Measurements from ENCODE around the gene SNX5.
"Not testable (repeated sequence)": the region's sequence is repeated elsewhere in the genome, so short reads cannot be mapped to it uniquely, and the experiment has no call there.

SNX5 gene

DNA sequence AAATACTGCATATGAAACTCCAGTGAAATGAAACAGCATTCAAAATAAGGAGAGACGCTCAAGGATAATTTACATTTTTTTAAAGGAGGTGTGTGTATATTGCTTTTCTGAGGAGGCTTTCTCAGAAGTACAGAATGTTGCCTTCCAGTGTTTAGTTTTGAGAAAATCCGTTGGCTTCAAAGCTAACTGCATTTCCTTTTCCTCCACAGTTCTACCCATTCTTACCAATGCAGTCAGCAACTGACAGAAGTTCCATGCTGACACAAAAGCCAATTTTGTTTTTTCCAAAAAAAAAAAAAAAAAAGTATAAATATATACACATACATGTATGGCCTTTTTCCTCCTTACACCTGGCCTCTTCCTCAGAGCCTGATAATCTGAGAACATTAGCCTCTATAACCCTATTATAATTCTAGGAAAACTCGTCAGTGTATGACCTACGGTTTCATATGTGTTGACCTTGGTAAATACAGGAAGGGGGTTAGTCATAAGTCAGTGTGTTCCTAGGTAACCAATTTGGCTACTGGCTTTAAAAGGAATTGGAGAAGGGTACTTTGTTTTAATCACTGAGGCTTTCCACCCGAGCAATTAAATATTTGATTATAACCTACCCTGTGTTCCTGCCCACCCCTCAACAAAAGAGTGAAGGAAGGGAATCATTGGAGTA is 24.4 kb upstream of the SNX5 start:
- DNase-seq = no peak

DNA sequence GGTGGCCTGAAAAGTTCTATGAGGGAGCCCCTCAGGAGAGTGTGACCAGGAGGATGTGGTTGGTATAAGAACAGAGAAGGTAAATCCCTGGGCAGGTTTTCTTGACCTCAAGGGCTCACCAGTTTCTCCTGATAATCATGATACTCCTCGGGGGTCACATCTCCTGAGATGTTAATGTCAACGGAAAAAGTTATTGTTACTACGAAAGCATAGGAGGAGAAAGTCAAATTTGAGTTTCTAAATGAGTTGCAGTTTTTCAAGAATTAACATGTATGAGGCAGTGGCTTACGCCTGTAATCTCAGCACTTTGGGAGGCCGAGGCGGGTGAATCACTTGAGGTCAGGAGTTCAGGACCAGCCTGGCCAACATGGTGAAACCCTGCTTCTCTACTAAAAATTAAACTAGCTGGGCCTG is 23.6 kb upstream of the SNX5 start:
- no peak for DNase-seq

DNA sequence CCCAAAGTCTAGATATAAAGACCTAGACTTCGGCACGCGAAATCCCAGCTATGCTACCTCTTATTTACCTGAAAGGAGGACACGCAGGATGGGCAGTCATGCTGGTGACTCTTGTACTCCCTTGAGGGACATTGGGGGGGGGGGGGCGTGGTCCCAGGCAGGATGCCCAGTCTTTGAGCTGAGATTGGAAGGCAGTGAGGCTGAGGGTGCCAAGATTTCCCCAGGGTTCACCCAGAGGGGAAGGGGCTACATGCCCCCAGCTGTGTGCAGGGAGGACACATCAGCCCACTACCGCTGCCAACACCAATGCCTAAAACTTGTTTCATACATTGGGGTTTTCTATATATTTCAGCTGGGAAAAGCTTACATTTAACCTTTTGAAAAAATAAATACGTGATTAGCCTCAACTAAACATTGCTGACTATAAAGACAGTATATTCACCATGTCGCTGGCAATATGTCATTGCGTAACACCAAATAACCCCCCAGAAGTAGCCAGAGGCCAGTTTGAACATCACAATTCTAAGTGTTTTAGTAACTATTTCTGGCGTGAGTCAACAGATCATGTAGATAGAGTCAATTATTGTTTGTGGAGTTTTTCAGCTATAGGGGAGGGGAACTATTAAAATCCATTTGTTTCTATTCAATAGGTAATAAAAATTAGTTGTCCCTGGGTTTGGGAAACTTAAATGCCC is 21.8 kb upstream of the SNX5 start:
- DNase-seq = no peak

DNA sequence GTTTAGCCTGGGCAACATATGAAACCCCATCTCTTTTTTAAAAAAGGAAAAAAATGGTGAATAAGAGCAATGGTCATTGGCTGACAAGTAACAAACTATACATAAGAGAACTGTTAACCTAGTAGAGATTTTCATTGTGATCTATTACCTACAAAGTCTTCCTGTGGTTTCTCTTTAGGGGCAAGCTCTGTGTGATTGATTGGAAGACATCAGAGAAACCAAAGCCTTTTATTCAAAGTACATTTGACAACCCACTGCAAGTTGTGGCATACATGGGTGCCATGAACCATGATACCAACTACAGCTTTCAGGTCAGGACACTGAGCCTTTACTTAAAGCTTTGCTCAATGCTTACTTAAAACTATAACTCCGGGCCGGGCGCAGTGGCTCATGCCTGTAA is 19.4 kb upstream of the SNX5 start:
- no peak for DNase-seq

DNA sequence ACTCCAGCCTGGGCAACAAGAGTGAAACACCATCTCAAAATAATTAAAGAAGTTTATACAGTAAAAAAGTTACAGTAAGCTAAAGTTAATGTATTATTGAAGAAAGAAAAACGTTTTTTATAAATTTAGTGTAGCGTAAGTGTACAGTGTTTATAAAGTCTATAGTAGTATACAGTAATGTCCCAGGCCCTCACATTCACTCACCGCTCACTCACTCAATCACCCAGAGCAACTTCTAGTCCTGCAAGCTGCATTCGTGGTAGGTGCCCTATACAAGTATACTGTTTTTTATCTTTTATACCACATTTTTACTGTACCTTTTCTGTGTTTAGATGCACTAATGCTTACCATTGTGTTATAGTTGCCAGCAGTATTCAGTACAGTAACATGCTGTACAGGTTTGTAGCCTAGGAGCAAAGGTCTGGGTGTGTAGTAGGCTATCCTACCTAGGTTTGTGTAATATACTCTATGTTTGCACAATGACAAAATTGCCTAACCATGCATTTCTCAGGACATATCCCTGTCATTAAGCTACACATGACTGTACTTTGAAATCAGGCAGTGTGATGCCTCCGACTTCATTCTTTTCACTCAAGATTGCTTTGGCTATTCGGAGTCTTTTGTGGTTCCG is 16.9 kb upstream of the SNX5 start:
- DNase-seq = no peak

DNA sequence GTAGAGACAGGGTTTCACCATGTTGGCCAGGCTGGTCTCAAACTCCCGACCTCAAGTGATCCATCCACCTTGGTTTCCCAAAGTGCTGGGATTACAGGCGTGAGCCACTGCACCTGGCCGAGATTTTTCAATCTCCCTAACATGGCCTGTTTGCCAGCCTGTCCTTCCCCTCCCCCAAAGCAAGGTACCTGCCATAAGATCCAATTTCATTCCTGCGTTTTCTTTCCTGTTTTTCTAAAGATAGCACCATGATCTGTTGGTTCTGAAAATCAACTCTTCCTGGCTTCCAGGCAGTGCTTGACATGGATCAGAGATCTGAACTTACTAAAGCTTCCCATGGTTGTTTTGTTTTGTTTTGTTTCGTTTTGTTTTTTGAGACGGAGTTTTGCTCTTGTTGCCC is 7.7 kb upstream of the SNX5 start:
- no peak for DNase-seq

DNA sequence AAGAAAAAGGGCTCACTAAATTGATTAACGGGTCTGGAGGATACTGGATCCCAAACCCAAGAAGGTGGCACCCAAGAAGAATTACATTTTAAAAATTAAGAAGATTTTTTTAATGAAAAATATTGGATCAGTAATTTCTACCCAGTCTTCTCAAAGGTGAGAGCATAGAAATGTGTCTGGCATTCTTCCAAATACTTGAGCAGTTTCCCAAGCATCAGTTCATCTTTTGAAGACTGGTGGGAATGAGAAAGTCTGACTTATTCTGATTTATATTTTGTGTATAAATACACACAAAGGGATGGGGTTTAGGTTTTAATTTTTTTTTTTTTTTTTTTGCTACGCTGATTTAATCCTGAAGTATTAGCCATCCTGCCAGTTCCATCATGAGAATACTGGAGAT is 3.5 kb upstream of the SNX5 start:
- DNase-seq = no peak

DNA sequence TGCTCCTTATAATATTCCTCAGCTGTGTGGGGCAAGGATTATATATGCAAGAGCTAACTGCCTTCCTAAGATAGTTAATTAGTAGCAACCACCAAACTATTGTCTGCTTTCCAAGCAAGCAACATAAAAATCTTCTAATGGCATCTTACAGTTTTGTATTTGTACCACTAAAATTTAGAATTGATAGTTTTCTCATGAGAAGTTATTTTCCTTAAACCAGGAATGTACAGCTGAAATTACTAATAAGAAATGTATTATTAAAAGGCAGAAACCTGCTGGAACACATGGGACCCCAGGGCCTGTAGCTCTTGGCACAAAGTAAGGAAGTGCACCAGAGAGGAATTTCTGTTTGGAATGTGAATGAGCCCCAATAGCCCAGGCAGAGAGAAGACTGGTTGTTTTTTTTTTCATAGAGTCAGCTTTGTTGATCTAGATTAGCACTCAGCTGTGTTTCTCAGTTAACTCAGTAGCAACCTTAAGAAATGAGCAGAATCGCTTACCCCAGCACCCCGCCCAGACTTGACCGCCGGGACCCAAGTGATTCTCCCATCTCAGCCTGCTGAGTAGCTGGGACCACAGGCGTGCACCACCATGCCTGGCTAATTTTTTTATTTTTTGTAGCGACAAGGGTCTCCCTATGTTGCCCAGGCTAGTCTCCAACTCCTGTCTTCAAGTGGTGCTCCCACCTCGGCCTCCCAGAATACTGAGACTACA is 2.9 kb upstream of the SNX5 start:
- DNase-seq = peak; percentile 27

DNA sequence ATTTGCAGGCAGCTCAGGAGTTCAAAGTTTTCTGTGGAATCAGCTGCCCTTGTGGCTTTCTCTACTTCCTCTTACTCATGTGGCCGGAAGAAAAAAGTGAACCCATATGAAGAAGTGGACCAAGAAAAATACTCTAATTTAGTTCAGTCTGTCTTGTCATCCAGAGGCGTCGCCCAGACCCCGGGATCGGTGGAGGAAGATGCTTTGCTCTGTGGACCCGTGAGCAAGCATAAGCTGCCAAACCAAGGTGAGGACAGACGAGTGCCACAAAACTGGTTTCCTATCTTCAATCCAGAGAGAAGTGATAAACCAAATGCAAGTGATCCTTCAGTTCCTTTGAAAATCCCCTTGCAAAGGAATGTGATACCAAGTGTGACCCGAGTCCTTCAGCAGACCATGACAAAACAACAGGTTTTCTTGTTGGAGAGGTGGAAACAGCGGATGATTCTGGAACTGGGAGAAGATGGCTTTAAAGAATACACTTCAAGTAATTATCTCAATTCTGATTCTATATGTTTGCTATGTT is 1.4 kb upstream of the SNX5 start:
- peak; percentile 52 for DNase-seq

DNA sequence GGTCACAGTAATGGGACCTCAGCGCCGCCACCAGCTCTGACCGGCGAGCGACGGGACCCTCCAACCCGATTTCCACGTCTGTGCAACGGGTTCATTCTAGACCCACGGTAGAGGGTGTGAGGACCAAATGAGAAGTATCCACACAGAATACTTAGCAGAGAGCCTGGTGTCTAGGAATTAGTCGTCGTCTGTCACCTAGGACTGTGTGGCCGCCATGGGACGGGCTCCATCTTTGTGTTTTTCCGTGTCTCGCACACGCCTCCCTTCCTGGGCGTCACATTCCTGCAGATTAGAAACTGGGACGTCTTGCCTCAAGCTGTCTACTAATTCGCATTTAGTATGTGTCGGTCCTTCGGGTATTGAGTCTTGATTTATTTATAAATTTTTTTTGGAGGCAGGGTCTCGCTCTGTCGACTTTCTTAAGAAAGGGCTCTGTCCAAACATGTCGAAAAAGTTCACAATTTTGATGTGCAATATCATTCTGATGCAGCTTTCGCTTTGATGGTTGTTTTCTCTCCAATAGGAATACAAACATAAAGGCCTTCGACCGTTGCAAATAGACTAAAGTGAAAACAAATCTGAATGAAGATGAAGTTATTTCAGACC is 787 bp upstream of the SNX5 start:
- peak; percentile 40 for DNase-seq

DNA sequence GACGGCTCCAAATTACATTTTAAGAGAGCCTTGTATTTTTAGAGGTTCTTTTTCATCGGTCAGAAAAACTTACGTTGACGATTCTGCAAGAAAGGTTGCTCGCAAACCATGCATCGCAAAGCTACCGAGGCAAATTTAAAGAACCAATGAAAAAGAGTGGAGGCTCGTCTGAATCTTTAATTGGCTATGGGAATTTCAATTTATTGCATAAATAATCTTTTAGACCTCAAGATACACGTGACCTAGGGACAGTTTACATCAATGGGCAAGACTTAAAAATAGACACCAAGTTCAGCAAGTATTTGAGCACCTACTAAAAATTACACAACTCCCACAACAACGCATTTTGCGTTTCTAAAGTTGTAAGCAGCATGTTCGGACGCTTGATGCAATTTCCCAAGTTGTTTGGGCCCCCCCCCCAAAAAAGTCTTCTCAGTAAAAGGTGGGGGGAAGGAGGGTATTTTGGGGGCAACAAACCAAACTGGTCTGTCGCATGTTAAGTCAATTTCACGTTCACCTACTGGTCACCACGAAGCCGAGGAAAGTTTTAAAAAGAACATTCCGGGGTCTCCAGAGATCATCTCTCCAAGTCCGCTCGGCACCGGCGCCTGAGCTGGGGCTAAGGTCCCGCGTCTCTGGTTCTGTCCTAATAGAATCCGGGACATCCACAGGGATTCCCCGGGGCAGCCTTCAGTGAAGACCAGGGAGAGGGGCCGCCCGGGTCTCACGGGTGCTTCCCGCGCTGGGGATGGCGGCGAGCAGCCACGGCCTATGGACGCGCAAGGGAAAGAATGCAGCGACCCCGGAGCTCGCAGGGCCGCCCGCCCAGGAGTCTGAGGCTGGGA is 851 bp downstream of the SNX5 start:
- no peak for DNase-seq

DNA sequence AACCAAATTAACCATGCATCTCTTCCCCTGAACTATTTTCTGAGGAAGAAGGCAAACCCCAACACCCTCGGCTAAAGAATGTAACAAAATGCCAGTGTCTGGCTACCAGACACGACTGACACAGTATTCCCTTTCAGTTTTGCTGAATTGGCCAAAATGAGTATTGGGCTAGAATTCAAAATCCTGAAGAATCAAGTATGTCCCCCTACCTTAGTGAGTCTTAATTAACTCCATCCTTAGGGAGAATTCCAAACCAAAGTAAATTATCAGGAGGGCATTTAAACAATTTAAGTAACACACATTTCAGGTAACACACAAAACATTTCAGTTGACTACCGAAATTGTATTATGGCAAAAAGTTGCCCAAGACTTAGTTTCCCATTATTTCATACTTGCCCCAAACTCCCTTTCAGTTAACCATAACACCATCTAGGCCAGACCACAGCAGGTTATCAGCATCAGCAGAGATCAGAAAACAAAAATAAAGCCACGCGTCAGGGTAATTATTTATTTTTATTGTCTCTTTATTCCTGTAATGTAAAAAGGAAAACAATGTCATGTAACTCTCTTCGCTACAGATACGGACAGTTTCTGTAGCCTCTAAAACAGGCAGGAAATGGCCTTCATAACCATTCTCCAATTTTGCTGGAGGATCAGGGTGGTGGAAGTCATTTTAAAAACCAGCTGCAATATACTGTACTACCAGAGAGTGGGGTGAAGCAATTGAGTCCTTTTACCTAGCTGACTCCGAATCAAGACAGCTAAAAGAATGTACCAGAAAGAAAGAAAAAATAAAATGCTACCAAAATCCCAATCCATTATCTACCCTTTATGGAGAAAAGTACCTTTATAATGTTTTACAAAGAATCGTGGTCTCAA is 1.9 kb downstream of the SNX5 start:
- DNase-seq = no peak

DNA sequence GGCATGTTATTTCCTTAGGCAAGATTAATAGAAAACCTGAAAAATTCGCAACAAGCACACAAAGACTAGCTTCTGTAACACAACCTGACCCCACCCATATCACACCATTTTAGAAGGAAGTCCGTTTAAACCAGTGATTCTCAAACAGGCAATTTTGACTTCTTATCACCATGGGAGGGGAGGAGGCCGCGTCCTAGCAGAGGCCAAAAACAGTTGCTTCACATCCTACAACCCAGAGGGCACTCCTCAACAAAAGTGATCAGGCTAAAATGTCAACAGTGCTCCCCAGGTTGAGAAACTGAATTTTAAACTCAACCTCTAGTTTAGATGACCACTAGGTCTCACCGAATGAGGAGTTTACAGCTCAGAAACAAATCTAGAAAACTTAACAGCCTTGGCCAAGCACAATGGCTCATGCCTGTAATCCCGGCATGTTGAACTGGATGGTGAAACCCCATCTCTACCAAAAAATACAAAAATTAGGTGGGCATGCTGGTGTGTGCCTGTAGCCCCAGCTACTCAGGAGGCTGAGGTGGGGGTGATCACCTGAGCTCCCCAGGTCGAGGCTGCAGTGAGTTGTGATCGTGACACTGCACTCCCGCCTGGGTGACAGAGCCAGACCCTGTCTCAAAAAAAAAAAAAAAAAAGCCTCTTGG is 3.4 kb downstream of the SNX5 start:
- DNase-seq = no peak

DNA sequence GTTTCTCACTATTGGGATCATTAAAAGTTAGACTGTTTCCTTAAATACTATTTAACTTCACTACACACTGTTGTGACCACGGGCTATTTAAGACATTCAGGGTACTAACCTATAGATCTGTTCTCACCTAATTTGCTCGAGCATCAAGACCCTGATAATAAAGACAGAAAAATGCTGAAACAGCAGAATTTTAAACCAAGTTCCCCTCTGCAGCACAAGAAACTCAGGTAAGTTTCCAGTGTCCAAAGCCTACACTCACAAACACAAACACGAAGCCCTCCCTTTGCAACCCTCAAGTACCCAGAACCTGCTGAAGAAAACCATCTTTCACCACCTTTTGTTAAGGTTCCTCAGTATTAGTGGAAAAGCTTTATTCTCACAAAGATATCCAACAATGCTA is 4.0 kb downstream of the SNX5 start:
- DNase-seq = no peak

DNA sequence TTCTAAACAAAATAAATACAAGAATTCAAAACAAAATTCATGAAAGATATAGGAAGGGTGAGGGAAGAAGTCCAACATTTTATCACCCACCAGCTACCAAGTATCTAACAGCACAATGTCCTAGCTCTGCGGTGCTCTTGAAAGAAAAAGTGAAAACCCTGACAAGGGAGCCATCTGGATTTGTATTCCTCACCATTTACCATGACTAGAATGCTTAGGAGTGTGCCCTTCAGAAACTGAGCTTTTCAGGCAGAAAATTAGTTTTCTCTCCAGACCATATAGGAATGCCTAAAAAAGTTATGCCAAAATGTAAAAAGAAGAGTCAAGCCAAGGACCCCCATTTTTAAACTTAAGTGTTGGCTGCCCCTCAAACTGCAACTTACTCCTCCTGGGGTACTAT is 4.5 kb downstream of the SNX5 start:
- DNase-seq = no peak

DNA sequence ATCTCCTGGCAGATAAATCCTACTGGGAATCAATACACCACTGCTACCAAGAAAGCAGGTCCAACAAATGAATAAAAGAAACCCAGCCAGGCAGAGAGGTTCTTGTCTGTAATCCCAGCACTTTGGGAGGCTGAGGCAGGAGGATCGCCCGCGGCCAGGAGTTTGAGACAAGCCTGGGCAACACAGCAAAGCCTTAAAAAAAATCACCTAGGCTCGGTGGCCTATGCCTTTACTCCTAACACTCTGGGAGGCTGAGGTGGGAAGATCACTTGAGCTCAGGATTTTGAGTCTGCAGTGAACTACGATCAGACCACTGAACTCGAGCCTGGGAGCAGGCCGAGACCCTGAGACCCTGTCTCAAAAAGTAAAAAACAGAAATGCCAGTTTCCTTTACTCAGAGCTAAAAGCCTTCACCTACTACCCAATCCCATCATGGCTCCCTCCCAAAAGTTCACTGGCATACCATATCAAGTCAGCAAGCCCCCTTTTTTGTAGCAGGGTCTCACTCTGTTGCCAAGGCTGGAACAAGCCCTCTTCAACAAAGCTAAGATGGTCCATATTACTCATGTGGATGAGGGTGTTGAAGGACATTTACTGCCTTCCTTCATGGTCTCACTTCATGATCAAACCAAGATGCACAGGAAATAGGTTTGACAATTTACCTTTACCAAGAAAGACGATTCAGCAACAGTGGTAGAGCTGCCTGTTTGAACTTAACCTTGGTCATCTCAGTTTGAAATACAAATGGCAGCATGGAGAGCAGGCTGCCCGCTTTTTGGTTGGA is 5.3 kb downstream of the SNX5 start:
- DNase-seq = no peak

DNA sequence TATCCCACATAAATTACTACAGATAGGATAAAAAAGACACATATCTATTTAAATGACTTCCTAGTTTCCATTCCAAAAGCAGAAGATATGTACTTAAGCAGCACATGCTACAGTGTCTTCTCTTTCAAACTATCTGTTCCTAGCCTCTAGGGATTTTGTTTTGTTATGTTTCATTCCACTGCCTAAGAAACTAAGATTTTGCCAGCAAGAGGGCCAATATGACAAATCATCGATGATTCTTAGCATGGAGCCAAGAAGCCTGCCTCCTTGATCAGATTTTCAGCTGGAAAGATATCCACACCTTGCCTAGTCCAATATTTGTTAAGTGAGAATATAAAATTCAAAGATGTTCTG is 7.0 kb downstream of the SNX5 start:
- no peak for DNase-seq

DNA sequence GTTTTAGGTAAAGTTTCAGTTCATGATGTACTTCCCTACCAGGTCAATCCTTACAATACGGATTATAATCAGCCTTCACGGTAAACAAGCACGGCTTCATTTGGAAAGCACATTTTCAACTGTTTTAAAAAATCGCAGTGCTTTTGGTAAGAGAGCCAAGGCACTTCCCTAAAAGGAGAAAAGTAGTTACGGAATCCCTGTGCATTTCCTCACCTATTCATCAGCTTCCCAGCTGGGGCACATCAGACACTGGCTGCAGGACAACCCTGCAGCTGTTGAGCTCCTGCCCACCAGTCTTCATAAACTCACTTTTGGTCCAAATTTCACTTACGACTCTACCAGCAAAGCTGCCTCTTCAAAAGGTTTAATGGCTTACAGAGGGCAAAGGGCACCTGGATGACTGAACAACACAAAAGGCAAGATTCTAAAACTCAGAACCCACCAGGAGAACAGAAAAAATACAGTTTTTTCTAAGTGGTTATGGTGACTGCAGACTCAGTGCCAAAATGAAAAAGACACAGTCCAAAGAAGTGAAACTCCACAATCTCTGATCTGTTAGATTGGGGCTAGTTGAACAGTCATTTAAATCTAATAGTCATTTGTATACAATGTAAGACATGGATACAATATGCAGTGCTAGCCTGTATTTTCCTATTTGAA is 7.5 kb downstream of the SNX5 start:
- no peak for DNase-seq

DNA sequence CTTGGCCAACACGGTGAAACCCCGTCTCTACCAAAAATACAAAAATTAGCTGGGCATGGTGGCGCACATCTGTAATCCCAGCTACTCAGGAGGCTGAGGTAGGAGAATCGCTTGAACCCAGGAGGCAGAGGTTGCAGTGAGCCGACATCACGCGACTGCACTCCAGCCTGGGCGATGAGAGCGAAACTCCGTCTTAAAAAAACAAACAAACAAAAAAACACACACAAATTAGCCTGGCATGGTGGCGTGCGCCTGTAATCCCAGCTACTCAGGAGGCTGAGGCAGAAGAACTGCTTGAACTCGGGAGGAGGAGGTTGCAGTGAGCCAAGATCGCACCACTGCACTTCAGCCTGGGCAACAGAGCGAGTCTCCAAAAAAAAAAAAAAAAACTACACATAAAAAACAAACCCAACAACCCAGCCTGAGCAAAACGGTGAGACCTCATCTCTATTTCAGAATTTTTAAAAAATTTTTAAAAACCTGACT is 8.2 kb downstream of the SNX5 start:
- DNase-seq = not testable (repeated sequence)
